A549 (cell line): ENCODE results near the gene FAM13A.

Experiments used
- CEBPB ChIP-seq, 2 experiments: fragments of >200 bp in 1 of 2; sonication (Bioruptor Twin) in 1 of 2; formaldehyde crosslinking in 1 of 2; IDR thresholded peaks; 2 replicates each; pipeline ENCODE4 v1.6.1; 2012 to 2016
- KDM1A ChIP-seq: fragments of 200-600 bp; sonication (generic); IDR thresholded peaks from 2 replicates; pipeline ENCODE4 v1.6.1; 2016; ENCODE audit warnings: low read depth, mild to moderate bottlenecking
- KDM5A ChIP-seq: fragments of 200-600 bp; sonication (generic); IDR thresholded peaks from 2 replicates; pipeline ENCODE4 v1.6.1; 2016; ENCODE audit warnings: antibody characterized with exemption, mild to moderate bottlenecking
- MAZ ChIP-seq: fragments of 150-350 bp; IDR thresholded peaks from 2 replicates; pipeline ENCODE4 v1.6.1; 2014; ENCODE audit warnings: antibody characterized with exemption, low read depth, low read length, borderline replicate concordance
- TF ChIP-seq, protein P1 (sequence below): fragments of >200 bp; sonication (Bioruptor Twin); formaldehyde crosslinking; IDR thresholded peaks from 3 replicates; pipeline ENCODE4 v1.5.1; 2016
- TF ChIP-seq, protein P2 (sequence below): fragments of 200-600 bp; sonication (generic); IDR thresholded peaks from 2 replicates; pipeline ENCODE4 v1.6.1; 2016; ENCODE audit warnings: antibody characterized with exemption, mild to moderate bottlenecking, moderate library complexity
- TF ChIP-seq, protein P3 (sequence below): fragments of 150-350 bp; IDR thresholded peaks from 2 replicates; pipeline ENCODE4 v1.6.1; 2014; ENCODE audit warnings: low read depth, mild to moderate bottlenecking, low read length

DNA sequence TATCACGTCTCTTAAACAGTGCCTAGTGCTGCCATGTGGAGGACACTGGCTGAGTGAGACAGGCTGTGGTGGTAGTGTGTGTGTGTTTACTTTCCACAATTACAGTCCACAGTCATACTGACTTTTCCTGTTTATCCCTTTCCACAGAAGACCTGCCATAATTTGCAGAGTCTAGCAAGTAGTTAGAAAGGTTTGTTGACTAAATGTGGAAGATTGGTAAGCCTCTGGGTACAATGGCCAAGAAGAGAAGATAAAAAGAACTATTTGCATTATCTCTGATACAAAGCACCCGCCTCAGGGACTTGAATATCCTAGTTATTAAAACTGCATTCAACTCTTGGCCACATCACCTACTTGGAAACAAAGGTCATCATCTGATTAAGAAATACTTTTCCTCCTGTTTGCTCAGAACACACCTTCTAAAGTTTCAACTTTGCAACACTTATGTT lies 89.1 kb downstream of the FAM13A start:
- no peak for TF ChIP-seq CEBPB (IDR thresholded peaks at IDR 0.05)
- TF ChIP-seq, protein P1, sequence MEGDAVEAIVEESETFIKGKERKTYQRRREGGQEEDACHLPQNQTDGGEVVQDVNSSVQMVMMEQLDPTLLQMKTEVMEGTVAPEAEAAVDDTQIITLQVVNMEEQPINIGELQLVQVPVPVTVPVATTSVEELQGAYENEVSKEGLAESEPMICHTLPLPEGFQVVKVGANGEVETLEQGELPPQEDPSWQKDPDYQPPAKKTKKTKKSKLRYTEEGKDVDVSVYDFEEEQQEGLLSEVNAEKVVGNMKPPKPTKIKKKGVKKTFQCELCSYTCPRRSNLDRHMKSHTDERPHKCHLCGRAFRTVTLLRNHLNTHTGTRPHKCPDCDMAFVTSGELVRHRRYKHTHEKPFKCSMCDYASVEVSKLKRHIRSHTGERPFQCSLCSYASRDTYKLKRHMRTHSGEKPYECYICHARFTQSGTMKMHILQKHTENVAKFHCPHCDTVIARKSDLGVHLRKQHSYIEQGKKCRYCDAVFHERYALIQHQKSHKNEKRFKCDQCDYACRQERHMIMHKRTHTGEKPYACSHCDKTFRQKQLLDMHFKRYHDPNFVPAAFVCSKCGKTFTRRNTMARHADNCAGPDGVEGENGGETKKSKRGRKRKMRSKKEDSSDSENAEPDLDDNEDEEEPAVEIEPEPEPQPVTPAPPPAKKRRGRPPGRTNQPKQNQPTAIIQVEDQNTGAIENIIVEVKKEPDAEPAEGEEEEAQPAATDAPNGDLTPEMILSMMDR = no peak
- TF ChIP-seq KDM1A = no peak
- TF ChIP-seq, protein P2, sequence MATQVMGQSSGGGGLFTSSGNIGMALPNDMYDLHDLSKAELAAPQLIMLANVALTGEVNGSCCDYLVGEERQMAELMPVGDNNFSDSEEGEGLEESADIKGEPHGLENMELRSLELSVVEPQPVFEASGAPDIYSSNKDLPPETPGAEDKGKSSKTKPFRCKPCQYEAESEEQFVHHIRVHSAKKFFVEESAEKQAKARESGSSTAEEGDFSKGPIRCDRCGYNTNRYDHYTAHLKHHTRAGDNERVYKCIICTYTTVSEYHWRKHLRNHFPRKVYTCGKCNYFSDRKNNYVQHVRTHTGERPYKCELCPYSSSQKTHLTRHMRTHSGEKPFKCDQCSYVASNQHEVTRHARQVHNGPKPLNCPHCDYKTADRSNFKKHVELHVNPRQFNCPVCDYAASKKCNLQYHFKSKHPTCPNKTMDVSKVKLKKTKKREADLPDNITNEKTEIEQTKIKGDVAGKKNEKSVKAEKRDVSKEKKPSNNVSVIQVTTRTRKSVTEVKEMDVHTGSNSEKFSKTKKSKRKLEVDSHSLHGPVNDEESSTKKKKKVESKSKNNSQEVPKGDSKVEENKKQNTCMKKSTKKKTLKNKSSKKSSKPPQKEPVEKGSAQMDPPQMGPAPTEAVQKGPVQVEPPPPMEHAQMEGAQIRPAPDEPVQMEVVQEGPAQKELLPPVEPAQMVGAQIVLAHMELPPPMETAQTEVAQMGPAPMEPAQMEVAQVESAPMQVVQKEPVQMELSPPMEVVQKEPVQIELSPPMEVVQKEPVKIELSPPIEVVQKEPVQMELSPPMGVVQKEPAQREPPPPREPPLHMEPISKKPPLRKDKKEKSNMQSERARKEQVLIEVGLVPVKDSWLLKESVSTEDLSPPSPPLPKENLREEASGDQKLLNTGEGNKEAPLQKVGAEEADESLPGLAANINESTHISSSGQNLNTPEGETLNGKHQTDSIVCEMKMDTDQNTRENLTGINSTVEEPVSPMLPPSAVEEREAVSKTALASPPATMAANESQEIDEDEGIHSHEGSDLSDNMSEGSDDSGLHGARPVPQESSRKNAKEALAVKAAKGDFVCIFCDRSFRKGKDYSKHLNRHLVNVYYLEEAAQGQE = no peak
- TF ChIP-seq KDM5A = no peak
- TF ChIP-seq, protein P3, sequence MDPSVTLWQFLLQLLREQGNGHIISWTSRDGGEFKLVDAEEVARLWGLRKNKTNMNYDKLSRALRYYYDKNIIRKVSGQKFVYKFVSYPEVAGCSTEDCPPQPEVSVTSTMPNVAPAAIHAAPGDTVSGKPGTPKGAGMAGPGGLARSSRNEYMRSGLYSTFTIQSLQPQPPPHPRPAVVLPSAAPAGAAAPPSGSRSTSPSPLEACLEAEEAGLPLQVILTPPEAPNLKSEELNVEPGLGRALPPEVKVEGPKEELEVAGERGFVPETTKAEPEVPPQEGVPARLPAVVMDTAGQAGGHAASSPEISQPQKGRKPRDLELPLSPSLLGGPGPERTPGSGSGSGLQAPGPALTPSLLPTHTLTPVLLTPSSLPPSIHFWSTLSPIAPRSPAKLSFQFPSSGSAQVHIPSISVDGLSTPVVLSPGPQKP = no peak
- no peak for TF ChIP-seq MAZ
